ENCODE measurements around the gene SRPK2.
A peak's percentile ranks its signal among the peaks of the same experiment; 100 is the strongest.
"Not testable (repeated sequence)": the region's sequence is repeated elsewhere in the genome, so short reads cannot be mapped to it uniquely, and the experiment has no call there.

Gene SRPK2

DNA sequence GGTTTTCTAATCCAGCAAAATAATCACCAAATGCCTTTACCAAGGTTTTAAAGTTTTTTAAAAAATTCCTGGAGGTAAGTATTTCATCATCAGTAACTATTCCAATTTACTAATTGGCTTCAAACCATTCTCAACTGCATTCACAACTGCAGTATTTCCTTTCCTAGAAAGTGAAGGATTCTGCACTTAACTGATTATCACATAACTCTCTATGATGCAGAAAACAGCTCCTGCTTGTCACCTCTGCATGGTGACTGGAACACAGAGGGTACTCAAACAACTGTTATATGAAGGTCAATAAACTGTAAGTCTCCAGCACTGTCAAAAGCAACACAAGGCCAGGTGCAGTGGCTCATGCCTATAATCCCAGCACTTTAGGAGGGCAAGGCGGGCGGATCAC lies 42.6 kb downstream of the SRPK2 start:
- no peak for DNase-seq (ENCODE audit: low read depth, low spot score)
- H3K9me3 ChIP-seq (ENCODE audit: low read depth, low read length): no peaks in the 10 kb centered on the region
- H3K27ac ChIP-seq: no peak overlapping the region
- H3K36me3 ChIP-seq (ENCODE audit: insufficient read depth, low read length): no peaks in the 10 kb centered on the region
- TF ChIP-seq POLR2AphosphoS5 (IDR thresholded peaks at IDR 0.05; ENCODE audit: borderline replicate concordance, low read depth, low read length) (no peak), EZH2 (IDR thresholded peaks at IDR 0.05) (no peak), FOXP2 (optimal IDR thresholded peaks at IDR 0.05; ENCODE audit: control extremely low read depth, extremely low read length, insufficient read depth) (no peak)
- no peak overlapping the region for H3K9ac ChIP-seq (ENCODE audit: insufficient read length)
- H3K4me3 ChIP-seq: no peak overlapping the region

DNA sequence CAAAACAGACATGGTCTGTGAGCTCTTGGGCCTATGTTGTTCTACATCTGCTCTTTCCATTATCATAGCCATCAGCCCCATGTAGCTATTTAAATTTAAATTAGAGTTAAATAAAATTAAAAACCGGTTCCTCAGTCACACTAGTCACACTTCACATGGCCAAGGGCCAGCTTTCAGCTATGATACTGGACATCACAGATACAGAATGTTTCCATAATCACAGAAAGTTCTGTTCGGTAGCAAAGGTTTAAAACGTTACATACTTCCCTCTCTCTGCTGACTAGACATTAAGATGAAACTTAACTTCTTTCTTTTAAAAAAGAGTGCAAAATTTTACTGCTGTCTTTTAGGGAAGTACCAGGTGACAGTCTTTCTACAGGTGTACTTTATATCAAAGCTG lies 43.0 kb downstream of the SRPK2 start:
- TF ChIP-seq POLR2AphosphoS5 (IDR thresholded peaks at IDR 0.05; ENCODE audit: borderline replicate concordance, low read depth, low read length) (no peak), FOXP2 (optimal IDR thresholded peaks at IDR 0.05; ENCODE audit: control extremely low read depth, extremely low read length, insufficient read depth) (no peak), EZH2 (IDR thresholded peaks at IDR 0.05) (no peak)
- Histone ChIP-seq H3K9ac (ENCODE audit: insufficient read length) (no peak overlapping the region), H3K27ac (no peak overlapping the region), H3K4me3 (no peak overlapping the region), H3K36me3 (ENCODE audit: insufficient read depth, low read length) (no peaks in the 10 kb centered on the region), H3K9me3 (ENCODE audit: low read depth, low read length) (no peaks in the 10 kb centered on the region)
- DNase-seq (ENCODE audit: low read depth, low spot score): no peak

DNA sequence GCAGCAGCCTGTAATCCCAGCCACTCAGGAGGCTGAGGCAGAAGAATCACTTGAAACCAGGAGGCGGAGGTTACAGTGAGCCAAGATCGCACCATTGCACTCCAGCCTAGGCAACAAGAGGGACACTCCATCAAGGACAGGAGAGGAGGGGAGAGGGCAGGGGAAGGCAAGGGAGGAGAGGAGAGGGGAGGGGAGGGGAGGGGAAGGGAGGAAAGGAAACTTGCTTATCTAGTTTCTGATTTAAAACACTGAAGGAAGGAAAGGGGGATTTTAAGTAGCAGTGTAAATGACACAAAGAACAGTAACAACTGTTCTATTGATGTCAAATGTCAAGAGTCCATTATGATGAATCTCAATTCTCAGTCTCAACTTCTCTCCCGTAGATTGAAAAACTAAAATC lies 43.7 kb downstream of the SRPK2 start:
- Histone ChIP-seq H3K9ac (ENCODE audit: insufficient read length) (no peak overlapping the region), H3K4me3 (no peak overlapping the region), H3K27ac (no peak overlapping the region), H3K36me3 (ENCODE audit: insufficient read depth, low read length) (no peaks in the 10 kb centered on the region), H3K9me3 (ENCODE audit: low read depth, low read length) (no peaks in the 10 kb centered on the region)
- TF ChIP-seq EZH2 (IDR thresholded peaks at IDR 0.05) (no peak), POLR2AphosphoS5 (IDR thresholded peaks at IDR 0.05; ENCODE audit: borderline replicate concordance, low read depth, low read length) (no peak), FOXP2 (optimal IDR thresholded peaks at IDR 0.05; ENCODE audit: control extremely low read depth, extremely low read length, insufficient read depth) (no peak)
- DNase-seq (ENCODE audit: low read depth, low spot score): no peak

DNA sequence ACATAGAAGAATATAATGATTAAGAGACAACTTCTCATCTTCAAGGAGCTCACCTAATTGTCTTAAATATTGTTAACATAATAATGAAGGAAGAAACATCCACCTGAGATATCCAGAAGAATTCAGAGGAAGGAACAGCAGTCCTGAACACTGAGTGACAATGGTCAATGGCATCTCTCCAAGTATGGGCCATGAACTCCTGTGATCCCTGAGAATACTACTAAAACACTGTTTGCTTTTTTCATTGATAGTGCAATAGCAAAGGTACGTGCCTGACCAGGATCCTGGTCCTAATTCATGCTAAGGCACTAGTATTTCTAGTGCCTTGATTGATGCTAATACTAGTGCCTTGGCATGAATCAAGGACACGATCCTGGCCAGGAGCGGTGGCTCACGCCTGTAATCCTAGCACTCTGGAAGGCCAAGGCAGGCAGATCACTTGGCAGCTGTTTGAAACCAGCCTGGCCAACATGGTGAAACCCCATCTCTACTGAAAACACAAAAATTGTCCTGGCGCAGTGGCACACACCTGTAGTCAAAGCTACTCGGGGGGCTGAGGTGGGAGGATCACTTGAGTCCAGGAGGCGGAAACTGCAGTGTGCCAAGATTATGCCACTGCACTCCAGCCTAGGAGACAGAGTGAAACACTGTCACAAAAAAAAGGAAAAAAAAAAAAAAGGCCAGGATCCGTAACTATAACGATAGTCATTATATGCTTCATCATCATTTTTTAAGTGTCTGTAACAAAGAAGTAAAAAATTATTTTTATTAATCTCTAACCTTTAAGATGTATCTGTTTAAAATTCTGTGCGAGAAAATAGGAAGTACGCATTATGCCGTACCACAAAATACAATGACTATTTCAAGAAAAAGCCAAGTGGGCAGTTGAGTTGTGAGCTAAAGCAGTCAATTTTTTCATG lies 49.1 kb downstream of the SRPK2 start:
- no peaks in the 10 kb centered on the region for H3K36me3 ChIP-seq (ENCODE audit: insufficient read depth, low read length)
- DNase-seq (ENCODE audit: low read depth, low spot score): no peak
- H3K27ac ChIP-seq: peak overlapping the region; percentile 39; the same call in 1 of the 2 replicates
- no peak overlapping the region for H3K9ac ChIP-seq (ENCODE audit: insufficient read length)
- no peak for TF ChIP-seq FOXP2 (optimal IDR thresholded peaks at IDR 0.05; ENCODE audit: control extremely low read depth, extremely low read length, insufficient read depth)
- no peak for TF ChIP-seq POLR2AphosphoS5 (IDR thresholded peaks at IDR 0.05; ENCODE audit: borderline replicate concordance, low read depth, low read length)
- no peak overlapping the region for H3K4me3 ChIP-seq
- no peaks in the 10 kb centered on the region for H3K9me3 ChIP-seq (ENCODE audit: low read depth, low read length)

DNA sequence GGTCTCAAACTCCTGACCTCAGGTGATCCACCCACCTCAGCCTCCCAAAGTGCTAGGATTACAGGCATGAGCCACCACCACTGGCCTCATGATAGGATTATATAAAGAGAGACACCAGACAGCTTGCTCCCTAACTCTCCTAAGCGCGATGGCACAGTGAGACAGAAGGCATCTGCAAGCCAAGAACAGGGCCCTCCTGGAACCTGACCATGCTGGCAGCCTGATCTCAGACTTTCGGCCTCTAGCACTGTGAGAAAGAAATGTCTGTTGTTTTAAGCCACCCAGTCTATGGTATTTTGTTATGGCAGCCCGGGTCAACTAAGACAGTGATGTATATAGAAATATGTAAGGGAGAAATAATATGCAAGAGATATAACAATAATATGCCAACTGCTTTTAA lies 51.2 kb downstream of the SRPK2 start:
- no peak overlapping the region for H3K27ac ChIP-seq
- TF ChIP-seq FOXP2 (optimal IDR thresholded peaks at IDR 0.05; ENCODE audit: control extremely low read depth, extremely low read length, insufficient read depth) (no peak), EZH2 (IDR thresholded peaks at IDR 0.05) (no peak), POLR2AphosphoS5 (IDR thresholded peaks at IDR 0.05; ENCODE audit: borderline replicate concordance, low read depth, low read length) (no peak)
- H3K36me3 ChIP-seq (ENCODE audit: insufficient read depth, low read length): no peaks in the 10 kb centered on the region

DNA sequence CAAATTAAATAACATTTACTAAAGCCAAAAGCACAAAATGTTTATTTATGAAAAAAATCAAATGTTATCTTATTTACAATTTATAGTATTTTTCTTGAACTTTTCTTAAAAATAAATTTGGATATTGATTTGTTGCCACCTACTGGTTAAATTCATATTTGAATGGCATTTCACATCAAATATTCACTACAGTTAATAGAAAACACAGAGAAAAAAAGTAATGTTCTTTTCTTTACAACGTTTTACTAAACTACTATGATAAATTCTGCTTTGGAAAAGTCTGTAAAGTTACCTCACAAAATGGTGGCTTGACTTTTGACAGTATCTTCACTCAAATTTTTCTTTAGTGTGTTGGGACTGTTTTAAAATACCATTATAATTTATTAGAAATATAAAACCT lies 52.7 kb downstream of the SRPK2 start:
- TF ChIP-seq POLR2AphosphoS5 (IDR thresholded peaks at IDR 0.05; ENCODE audit: borderline replicate concordance, low read depth, low read length): no peak
- no peak for TF ChIP-seq EZH2 (IDR thresholded peaks at IDR 0.05)
- no peak for TF ChIP-seq FOXP2 (optimal IDR thresholded peaks at IDR 0.05; ENCODE audit: control extremely low read depth, extremely low read length, insufficient read depth)
- Histone ChIP-seq H3K36me3 (ENCODE audit: insufficient read depth, low read length) (no peaks in the 10 kb centered on the region), H3K9ac (ENCODE audit: insufficient read length) (no peak overlapping the region), H3K27ac (peak overlapping the region; percentile 34; the same call in 1 of the 2 replicates), H3K4me3 (no peak overlapping the region), H3K9me3 (ENCODE audit: low read depth, low read length) (no peaks in the 10 kb centered on the region)
- no peak for DNase-seq (ENCODE audit: low read depth, low spot score)

More for the DNA sequence above, 51.2 kb downstream of the SRPK2 start:
- DNase-seq (ENCODE audit: low read depth, low spot score): no peak
- Histone ChIP-seq H3K9ac (ENCODE audit: insufficient read length) (no peak overlapping the region), H3K4me3 (no peak overlapping the region), H3K9me3 (ENCODE audit: low read depth, low read length) (no peaks in the 10 kb centered on the region)

DNA sequence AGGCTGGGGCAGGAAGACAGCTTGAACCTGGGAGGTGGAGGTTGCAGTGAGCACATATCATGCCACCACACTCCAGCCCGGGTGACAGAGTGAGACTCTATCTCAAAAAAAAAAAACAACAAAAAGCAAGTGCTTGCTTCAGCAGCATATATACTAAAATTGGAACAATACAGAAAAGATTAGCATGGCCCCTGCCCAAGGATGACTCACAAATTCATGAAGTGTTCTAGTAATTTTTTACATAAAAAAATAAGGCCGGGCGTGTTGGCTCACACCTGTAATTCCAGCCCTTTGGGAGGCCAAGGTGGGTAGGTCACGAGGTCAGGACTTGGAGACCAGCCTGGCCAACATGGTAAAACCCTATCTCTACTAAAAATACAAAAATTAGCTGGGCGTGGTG lies 56.1 kb downstream of the SRPK2 start:
- DNase-seq (ENCODE audit: low read depth, low spot score); H3K9me3 ChIP-seq (ENCODE audit: low read depth, low read length); H3K27ac ChIP-seq; H3K4me3 ChIP-seq; H3K36me3 ChIP-seq (ENCODE audit: insufficient read depth, low read length); H3K9ac ChIP-seq (ENCODE audit: insufficient read length): not testable (repeated sequence)

DNA sequence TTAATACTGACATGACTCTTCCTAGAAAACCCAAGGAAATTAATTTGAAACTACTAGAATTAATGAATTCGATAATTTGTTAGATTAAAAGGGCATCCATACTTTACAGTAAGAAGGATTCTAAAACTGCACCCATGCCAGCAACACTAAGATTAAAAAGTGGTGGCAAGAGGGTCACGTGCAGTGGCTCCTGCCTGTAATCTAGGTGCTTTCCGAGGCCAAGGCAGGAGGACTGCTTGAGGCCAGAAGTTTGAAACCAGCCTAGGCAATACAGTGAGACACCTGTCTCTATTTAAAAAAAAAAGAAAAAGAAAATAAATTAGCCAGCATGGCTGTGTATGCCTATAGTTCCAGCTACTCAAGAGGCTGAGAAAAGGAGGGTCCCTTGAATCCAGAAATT lies 58.2 kb downstream of the SRPK2 start:
- Histone ChIP-seq H3K4me3 (no peak overlapping the region), H3K9me3 (ENCODE audit: low read depth, low read length) (no peaks in the 10 kb centered on the region), H3K27ac (no peak overlapping the region), H3K9ac (ENCODE audit: insufficient read length) (no peak overlapping the region), H3K36me3 (ENCODE audit: insufficient read depth, low read length) (no peaks in the 10 kb centered on the region)
- no peak for TF ChIP-seq EZH2 (IDR thresholded peaks at IDR 0.05)
- TF ChIP-seq POLR2AphosphoS5 (IDR thresholded peaks at IDR 0.05; ENCODE audit: borderline replicate concordance, low read depth, low read length): no peak
- no peak for TF ChIP-seq FOXP2 (optimal IDR thresholded peaks at IDR 0.05; ENCODE audit: control extremely low read depth, extremely low read length, insufficient read depth)
- DNase-seq (ENCODE audit: low read depth, low spot score): no peak

DNA sequence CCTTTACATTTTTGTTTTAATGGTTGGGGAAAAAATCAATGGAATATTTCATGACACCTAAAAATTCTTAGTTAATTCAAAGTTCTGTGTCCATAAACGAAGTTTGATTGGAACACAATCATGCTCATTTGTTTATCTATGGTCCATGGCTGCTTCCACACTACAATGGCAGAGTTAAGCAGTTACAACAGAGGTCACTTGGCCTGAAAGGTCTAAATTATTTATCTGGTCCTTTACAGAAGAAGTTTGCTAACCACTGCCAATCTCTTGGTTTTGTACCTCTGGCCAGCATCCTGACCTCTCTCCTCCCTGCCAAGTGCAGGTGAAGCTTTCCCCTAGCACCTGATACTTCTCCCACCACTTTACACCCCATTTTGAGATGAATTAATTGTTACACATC lies 61.5 kb downstream of the SRPK2 start:
- H3K9me3 ChIP-seq (ENCODE audit: low read depth, low read length): no peaks in the 10 kb centered on the region
- no peak overlapping the region for H3K27ac ChIP-seq
- H3K36me3 ChIP-seq (ENCODE audit: insufficient read depth, low read length): no peaks in the 10 kb centered on the region
- TF ChIP-seq POLR2AphosphoS5 (IDR thresholded peaks at IDR 0.05; ENCODE audit: borderline replicate concordance, low read depth, low read length) (no peak), EZH2 (IDR thresholded peaks at IDR 0.05) (no peak), FOXP2 (optimal IDR thresholded peaks at IDR 0.05; ENCODE audit: control extremely low read depth, extremely low read length, insufficient read depth) (no peak)
- no peak overlapping the region for H3K9ac ChIP-seq (ENCODE audit: insufficient read length)
- no peak overlapping the region for H3K4me3 ChIP-seq
- no peak for DNase-seq (ENCODE audit: low read depth, low spot score)

Measured in SK-N-MC (cell line).